Stimulated activated naive CD4-positive, alpha-beta T cell treated with Interleukin-2 at 50 U/mL for 16 hours (primary cell): ENCODE measurements around the gene GUCY2C.

Experiments used
- DNase-seq: peaks from one replicate; lab custom pipeline; 2025; lab: John Stamatoyannopoulos, UW

The GUCY2C gene

DNA sequence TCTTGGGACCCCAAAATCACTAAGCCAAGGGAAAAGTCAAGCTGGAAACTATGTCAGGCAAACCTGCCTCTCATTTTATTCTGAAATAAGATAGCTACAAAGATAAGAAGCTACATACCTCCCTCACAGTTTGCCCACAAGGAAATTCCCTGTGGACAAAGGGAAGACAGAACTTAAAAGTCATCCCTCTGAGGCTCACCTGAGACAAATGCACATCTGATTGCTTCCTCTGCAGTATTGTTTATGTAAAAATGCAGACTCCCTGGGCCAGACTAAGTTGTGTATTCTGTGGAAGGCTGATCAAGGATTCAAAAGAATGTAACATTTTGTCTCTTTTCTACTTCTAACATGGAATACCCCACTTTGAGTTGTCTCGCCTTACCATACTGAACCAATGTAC, 126.2 kb downstream of the GUCY2C start:
- no peak for DNase-seq

GRCh38 chr12:14567351-14568162, 128.8 kb downstream of the GUCY2C start, which contains the start of gene PLBD1:
Gene PLBD1, minus strand, starts transcription at chr12:14567883. Its CDS starts 187 bp downstream, at chr12:14567696.
- no peak for DNase-seq

DNA sequence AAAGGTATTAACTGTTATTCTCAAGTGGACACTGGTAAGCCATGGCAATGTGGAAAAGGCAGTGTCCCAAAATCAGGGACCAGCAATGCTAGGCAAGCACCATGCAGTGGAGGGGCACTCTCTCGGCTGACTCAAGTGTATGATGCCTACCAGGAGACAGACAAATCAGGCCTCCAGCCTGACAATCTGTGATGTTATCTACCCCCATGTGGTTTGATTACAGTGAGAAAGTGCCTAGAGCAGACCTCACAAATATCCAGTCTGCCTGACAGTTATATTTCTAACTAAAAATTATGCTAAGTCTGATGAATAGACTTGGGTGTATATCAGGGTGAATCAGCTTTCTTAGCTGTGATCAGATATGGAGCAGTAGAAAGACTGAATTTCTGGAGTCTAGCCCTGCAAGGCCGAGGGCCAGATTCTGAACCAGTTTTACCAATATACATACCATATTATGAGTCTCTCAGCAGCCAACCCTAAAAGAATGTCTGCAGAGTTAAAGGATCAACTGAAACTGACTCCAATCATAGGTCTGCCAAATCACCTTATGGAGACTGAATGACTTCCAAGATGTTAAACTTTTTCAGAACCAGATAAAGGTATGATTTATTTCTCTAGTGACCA, 132.0 kb downstream of the GUCY2C start:
- DNase-seq, result no peak

GRCh38 chr12:14563046-14563445, 133.4 kb downstream of the GUCY2C start:
- no peak for DNase-seq
